Measurements from ENCODE around the gene ETS2.

- TF ChIP-seq NFRKB (IDR thresholded peaks at IDR 0.05) (no peak), PKNOX1 (IDR thresholded peaks at IDR 0.05) (no peak), CTBP1 (IDR thresholded peaks at IDR 0.05; ENCODE audit: borderline replicate concordance) (no peak), BHLHE40 (IDR thresholded peaks at IDR 0.05; ENCODE audit: borderline replicate concordance) (no peak), TARDBP (IDR thresholded peaks at IDR 0.05) (no peak), SUZ12 (IDR thresholded peaks at IDR 0.05) (no peak), ARNT (IDR thresholded peaks at IDR 0.05) (no peak), FOXM1 (IDR thresholded peaks at IDR 0.05; ENCODE audit: borderline replicate concordance) (no peak), FOXA1 (IDR thresholded peaks at IDR 0.05) (no peak), ZNF384 (IDR thresholded peaks at IDR 0.05) (no peak)
Measured at GRCh38 chr21:38775733-38776132, 30.0 kb upstream of the ETS2 start.

Data from HEK293T (cell line).